BLaER1 treated with 17β-estradiol and CSF1 and Interleukin-3, amounts not matched to agents 10 nM and 100 nM (cell line): Measurements from ENCODE around the gene OR10G4.
"Not testable (repeated sequence)": the region's sequence is repeated elsewhere in the genome, so short reads cannot be mapped to it uniquely, and the experiment has no call there.

ENCODE experiments used
- H3K27ac ChIP-seq, 11 experiments: shearing (Covaris generic); formaldehyde crosslinking; 2 replicates each; pipeline ENCODE4 v1.8.1; 2022
- H3K27me3 ChIP-seq, 11 experiments: shearing (Covaris generic); formaldehyde crosslinking; 2 replicates each; pipeline ENCODE4 v1.8.1; 2022
- H3K36me3 ChIP-seq, 11 experiments: shearing (Covaris generic); formaldehyde crosslinking; 2 replicates each; pipeline ENCODE4 v1.8.1; 2022
- H3K4me1 ChIP-seq, 10 experiments: shearing (Covaris generic); formaldehyde crosslinking; 2 replicates each; pipeline ENCODE4 v1.8.1; 2022
- H3K4me2 ChIP-seq, 11 experiments: shearing (Covaris generic); formaldehyde crosslinking; 2 replicates each; pipeline ENCODE4 v1.8.1; 2022
- H3K4me3 ChIP-seq, 10 experiments: shearing (Covaris generic); formaldehyde crosslinking; 2 replicates each; pipeline ENCODE4 v1.8.1; 2022
- H3K9ac ChIP-seq, 11 experiments: shearing (Covaris generic); formaldehyde crosslinking; 2 replicates each; pipeline ENCODE4 v1.8.1; 2022
- H3K9me3 ChIP-seq, 11 experiments: shearing (Covaris generic); formaldehyde crosslinking; replicated peaks in 1 of 11; 2 replicates each; pipeline ENCODE4 v1.8.1; 2022
- H4K20me1 ChIP-seq, 11 experiments: shearing (Covaris generic); formaldehyde crosslinking; 2 replicates each; pipeline ENCODE4 v1.8.1; 2022
- Cebpa-rat ChIP-seq, 11 experiments: shearing (Covaris generic); IDR thresholded peaks; 2 replicates each; pipeline ENCODE4 v1.8.1; 2022

Gene OR10G4

DNA sequence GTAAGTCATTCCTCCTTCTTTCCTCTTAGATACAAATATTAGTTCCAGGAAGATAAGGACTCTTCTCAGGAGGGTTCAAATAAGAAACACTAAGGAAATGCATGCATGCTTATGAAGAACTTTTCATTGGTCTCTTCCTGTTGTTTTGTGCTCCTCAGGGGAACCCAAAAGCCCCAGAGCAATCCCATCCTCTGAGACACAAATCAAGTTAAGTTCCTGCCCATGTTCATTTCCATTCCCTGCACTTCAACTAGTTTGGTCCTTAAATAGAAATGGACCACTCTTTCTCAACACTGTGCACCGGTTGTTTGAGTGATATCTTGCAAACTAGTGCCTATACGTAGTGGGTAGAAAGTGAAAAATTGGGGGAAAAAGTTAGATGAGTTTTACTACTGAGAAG lies at the start of gene OR10G4:
Gene OR10G4 (plus strand): TSS at position 301 of the 400 bp plus-strand sequence. CDS start 2,578 bp downstream, outside the sequence.
- Histone ChIP-seq H3K9me3 (no peaks in the 10 kb centered on the region), H3K4me2 (no peak within 1 kb of the TSS), H3K9ac (no peak within 1 kb of the TSS), H3K4me1 (no peaks in the 10 kb centered on the region), H3K4me3 (no peak within 1 kb of the TSS), H3K27me3 (no peaks in the 10 kb centered on the region), H4K20me1 (no peaks in the 10 kb centered on the region), H3K36me3 (no peaks in the 10 kb centered on the region), H3K27ac (no peak within 1 kb of the TSS)
- no peak for TF ChIP-seq Cebpa-rat (IDR thresholded peaks at IDR 0.05)

DNA sequence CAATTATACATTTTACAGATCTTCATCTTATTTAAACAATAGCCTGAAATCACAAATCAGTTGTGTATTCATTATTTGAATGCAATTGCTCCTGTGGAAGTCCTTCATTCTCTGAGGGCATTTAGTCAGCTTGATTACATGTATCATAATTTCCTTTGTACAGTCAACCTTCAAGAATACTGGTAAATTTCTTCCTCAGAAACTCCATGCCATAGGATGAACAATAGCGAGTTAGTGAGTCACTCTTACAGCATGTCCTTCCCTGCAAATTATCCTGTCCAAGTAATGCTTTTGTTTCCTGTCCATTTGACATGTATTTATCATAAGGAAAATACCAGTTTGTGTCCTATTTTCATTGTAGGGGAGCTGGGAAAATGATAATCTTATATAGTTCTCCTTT lies 39.0 kb upstream of the OR10G4 start:
- Histone ChIP-seq H3K4me1 (no peaks in the 10 kb centered on the region), H3K9ac (no peak overlapping the region), H4K20me1 (no peaks in the 10 kb centered on the region), H3K27ac (no peak overlapping the region), H3K4me2 (no peak overlapping the region), H3K27me3 (no peaks in the 10 kb centered on the region), H3K36me3 (no peaks in the 10 kb centered on the region), H3K4me3 (no peak overlapping the region), H3K9me3 (no peaks in the 10 kb centered on the region)
- TF ChIP-seq Cebpa-rat (IDR thresholded peaks at IDR 0.05): no peak

- no peak overlapping the region for H3K4me2 ChIP-seq
- H3K27me3 ChIP-seq: no peaks in the 10 kb centered on the region
- H3K4me3 ChIP-seq: no peak overlapping the region
- H3K9me3 ChIP-seq: peaks cover 0 to 11% (median 7%) of the 10 kb centered on the region in 11 experiments; a peak in 9 of 22 replicates
- H3K9ac ChIP-seq: no peak overlapping the region
- no peaks in the 10 kb centered on the region for H3K36me3 ChIP-seq
- H3K4me1 ChIP-seq: no peaks in the 10 kb centered on the region
- no peak overlapping the region for H3K27ac ChIP-seq
- H4K20me1 ChIP-seq: no peaks in the 10 kb centered on the region
- TF ChIP-seq Cebpa-rat (IDR thresholded peaks at IDR 0.05): no peak
Measured at GRCh38 chr11:123976770-123977560, 35.8 kb upstream of the OR10G4 start.

- Histone ChIP-seq H3K27ac (no peak within 1 kb of the TSS), H3K9me3 (peaks cover 0 to 11% (median 7%) of the 10 kb centered on the region in 11 experiments; a peak in 9 of 22 replicates), H3K27me3 (no peaks in the 10 kb centered on the region), H3K4me2 (no peak within 1 kb of the TSS), H4K20me1 (no peaks in the 10 kb centered on the region), H3K36me3 (no peaks in the 10 kb centered on the region), H3K4me1 (no peaks in the 10 kb centered on the region), H3K4me3 (no peak within 1 kb of the TSS), H3K9ac (no peak within 1 kb of the TSS)
- no peak for TF ChIP-seq Cebpa-rat (IDR thresholded peaks at IDR 0.05)
Measured at GRCh38 chr11:123977731-123978347, 35.0 kb upstream of the OR10G4 start, which contains the start of gene OR10S1. Gene OR10S1, minus strand, starts transcription at chr11:123977781. Its CDS starts 117 bp downstream, at chr11:123977664.

GRCh38 chr11:123979311-123979710 lies 33.5 kb upstream of the OR10G4 start:
- no peak overlapping the region for H3K9ac ChIP-seq
- TF ChIP-seq Cebpa-rat (IDR thresholded peaks at IDR 0.05): no peak
- no peak overlapping the region for H3K4me3 ChIP-seq
- H3K27me3 ChIP-seq: no peaks in the 10 kb centered on the region
- H3K27ac ChIP-seq: no peak overlapping the region
- no peaks in the 10 kb centered on the region for H3K4me1 ChIP-seq
- H3K9me3 ChIP-seq: peaks cover 0 to 11% (median 7%) of the 10 kb centered on the region in 11 experiments; a peak in 9 of 22 replicates
- no peaks in the 10 kb centered on the region for H3K36me3 ChIP-seq
- no peaks in the 10 kb centered on the region for H4K20me1 ChIP-seq
- no peak overlapping the region for H3K4me2 ChIP-seq

GRCh38 chr11:123995119-123995518 lies 17.7 kb upstream of the OR10G4 start, which contains the start of gene OR10G6:
Gene OR10G6, minus strand, starts transcription at chr11:123995161. Its CDS starts 0 bp downstream, at chr11:123995161.
- Histone ChIP-seq H4K20me1 (no peaks in the 10 kb centered on the region), H3K9me3 (0 out of 22 replicates have a peak, but pooled peaks cover 0 to 6% (median 0%) of the 10 kb centered on the region in 11 experiments), H3K4me1 (peaks cover 0 to 12% (median 0%) of the 10 kb centered on the region in 10 experiments; a peak in 3 of 20 replicates), H3K36me3 (no peaks in the 10 kb centered on the region), H3K27me3 (no peaks in the 10 kb centered on the region), H3K27ac (no peak within 1 kb of the TSS), H3K4me2 (no peak within 1 kb of the TSS), H3K9ac (no peak within 1 kb of the TSS), H3K4me3 (no peak within 1 kb of the TSS)
- no peak for TF ChIP-seq Cebpa-rat (IDR thresholded peaks at IDR 0.05)

DNA sequence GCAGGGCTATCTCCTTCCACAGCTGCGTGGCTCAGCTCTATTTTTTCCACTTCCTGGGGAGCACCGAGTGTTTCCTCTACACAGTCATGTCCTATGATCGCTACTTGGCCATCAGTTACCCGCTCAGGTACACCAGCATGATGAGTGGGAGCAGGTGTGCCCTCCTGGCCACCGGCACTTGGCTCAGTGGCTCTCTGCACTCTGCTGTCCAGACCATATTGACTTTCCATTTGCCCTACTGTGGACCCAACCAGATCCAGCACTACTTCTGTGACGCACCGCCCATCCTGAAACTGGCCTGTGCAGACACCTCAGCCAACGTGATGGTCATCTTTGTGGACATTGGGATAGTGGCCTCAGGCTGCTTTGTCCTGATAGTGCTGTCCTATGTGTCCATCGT lies 3.0 kb downstream of the OR10G4 start:
- not testable (repeated sequence) for H3K27ac ChIP-seq, H3K27me3 ChIP-seq, H3K4me3 ChIP-seq, H3K4me2 ChIP-seq, H3K36me3 ChIP-seq, H3K4me1 ChIP-seq, H3K9me3 ChIP-seq, H4K20me1 ChIP-seq, H3K9ac ChIP-seq

GRCh38 chr11:124026498-124026897 lies 13.7 kb downstream of the OR10G4 start, which contains the start of gene OR10G8:
Gene OR10G8, plus strand, starts transcription at chr11:124026798. Its CDS starts 2,825 bp downstream, at chr11:124029623.
- no peak for TF ChIP-seq Cebpa-rat (IDR thresholded peaks at IDR 0.05)
- no peak within 1 kb of the TSS for H3K4me2 ChIP-seq
- no peak within 1 kb of the TSS for H3K27ac ChIP-seq
- H4K20me1 ChIP-seq: no peaks in the 10 kb centered on the region
- no peaks in the 10 kb centered on the region for H3K27me3 ChIP-seq
- no peaks in the 10 kb centered on the region for H3K4me1 ChIP-seq
- H3K9ac ChIP-seq: no peak within 1 kb of the TSS
- no peaks in the 10 kb centered on the region for H3K9me3 ChIP-seq
- H3K36me3 ChIP-seq: no peaks in the 10 kb centered on the region
- no peak within 1 kb of the TSS for H3K4me3 ChIP-seq

GRCh38 chr11:124036666-124037065 lies 23.9 kb downstream of the OR10G4 start:
- Histone ChIP-seq H3K9me3 (no peaks in the 10 kb centered on the region), H3K4me1 (no peaks in the 10 kb centered on the region), H3K27ac (no peak overlapping the region), H4K20me1 (no peaks in the 10 kb centered on the region), H3K36me3 (no peaks in the 10 kb centered on the region), H3K27me3 (no peaks in the 10 kb centered on the region), H3K4me2 (no peak overlapping the region), H3K4me3 (no peak overlapping the region), H3K9ac (no peak overlapping the region)
- TF ChIP-seq Cebpa-rat (IDR thresholded peaks at IDR 0.05): no peak
